ENCODE data around the gene ZDHHC12.

Gene ZDHHC12

DNA sequence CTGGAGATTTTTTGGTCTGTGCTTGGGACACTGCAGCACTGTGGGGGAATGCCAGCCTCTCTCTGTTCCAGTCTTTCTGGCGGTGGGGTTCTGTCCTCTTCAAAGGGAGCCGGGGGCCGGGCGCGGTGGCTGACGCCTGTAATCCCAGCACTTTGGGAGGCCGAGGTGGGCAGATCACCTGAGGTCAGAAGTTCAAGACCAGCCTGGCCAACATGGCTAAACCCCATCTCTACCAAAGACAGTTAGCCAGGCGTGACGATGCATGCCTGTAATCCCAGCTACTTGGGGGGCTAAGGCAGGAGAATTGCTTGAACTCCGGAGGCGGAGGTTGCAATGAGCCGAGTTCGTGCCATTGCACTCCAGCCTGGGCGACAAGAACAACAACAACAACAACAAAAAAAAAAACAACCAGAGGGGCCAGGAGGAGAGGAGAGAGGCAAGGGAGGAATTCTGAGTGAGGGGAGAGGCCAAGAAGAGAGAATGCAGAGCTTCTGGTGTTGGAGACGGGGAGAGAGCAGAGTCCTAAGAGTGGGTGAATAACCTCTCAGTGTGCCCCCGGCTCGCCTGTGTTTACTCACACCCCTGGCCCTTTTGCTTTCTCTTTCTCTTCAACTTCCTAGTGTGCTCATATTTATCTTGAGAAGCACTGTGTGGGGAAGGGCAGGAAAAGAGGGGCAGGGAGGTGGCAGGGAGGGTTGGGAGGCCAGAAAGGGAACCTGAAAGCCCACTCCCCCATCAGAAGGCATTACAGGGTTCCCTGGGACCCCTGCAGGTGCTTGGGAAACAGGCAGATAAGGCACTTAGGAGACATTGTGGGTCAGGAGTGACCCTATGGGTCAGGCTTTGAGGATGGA lies 38.1 kb downstream of the ZDHHC12 start:
- no peak for DNase-seq (ENCODE audit: low read depth)

DNA sequence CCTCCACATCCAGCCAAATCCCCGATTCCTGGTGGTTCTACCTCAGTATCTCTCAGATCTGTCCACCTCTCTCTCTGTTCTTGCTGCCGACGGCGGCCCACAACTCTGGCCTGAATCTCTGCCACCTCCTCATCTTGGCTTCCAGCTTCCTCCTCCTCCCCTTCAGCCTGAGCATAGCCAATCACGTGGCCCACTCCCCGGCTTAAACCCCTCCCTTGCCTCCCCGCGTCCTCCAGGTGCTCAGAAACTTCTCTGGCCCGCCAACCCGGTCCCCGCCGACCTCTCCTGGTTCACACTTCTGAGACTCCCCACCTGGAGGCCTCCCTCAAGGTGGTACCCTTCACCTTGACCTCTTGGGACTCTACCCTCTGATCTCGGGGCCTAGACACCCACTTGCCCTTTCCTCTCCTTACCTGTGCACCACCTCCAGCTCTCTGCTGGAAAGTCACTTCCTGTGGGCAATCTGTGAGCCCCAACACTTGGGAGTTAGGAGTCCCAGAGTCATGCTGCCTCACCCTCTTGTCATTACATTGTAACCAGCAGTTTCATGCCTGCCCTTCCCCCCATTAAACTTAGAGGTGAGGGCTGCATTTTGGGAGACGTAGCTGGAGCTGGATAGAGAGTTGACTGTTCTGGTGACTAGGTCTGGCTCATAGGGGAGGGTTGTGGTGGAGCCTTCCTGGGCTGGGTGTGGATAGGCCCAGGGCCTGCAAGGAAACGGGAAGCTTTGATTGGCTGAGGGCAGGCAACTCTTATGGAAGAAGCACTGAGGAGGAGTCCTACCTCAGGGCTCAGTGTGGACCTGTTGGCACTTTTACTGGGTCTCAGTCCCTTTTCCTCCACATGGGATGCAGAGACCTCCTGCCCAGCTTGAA lies 39.4 kb downstream of the ZDHHC12 start:
- no peak for DNase-seq (ENCODE audit: low read depth)

DNA sequence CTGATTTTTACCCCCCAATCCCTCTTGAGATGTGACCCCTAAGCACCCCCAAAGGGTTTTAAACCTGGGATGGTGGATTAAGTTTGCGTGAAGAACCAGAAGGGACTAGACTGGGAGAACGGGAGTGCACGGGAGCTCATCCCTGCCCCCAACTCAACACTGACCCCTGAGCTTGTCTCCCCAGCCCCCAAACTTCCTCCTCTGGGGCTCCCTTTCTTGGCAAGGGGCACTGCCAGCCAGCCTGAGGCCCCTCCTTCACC lies 39.9 kb downstream of the ZDHHC12 start:
- DNase-seq (ENCODE audit: low read depth), result no peak

DNA sequence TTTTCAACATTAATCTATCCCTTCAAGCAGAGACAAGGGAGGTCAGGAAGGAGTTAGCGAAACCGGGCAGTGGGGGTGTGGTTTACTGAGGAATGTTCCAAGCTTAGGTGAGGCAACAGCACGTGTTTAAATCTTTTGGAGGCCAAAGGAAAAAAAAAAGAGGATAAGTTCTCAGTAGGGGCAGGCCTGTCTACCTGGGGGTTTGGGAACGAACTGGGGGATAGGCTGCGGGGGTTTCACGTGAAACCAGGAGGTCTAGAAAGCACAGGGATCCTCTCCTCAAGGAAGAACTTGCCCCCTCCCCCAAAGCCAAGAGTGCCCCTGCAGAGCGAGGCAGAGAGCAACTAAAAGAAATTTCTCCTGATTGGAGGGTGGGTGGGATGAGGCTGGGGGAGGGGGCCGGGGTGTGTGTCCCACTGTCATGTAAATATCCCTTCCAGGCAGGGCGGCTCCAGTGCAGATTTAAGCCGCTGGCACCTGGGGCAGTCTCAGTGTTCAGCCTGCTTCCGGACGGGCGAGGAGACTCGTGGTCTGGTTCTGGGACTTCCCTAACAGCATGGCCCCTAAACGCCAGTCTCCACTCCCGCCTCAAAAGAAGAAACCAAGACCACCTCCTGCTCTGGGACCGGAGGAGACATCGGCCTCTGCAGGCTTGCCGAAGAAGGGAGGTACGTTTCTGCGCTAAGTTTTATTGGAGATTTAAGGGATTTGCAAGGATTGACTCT lies 40.4 kb downstream of the ZDHHC12 start:
- no peak for DNase-seq (ENCODE audit: low read depth)

DNA sequence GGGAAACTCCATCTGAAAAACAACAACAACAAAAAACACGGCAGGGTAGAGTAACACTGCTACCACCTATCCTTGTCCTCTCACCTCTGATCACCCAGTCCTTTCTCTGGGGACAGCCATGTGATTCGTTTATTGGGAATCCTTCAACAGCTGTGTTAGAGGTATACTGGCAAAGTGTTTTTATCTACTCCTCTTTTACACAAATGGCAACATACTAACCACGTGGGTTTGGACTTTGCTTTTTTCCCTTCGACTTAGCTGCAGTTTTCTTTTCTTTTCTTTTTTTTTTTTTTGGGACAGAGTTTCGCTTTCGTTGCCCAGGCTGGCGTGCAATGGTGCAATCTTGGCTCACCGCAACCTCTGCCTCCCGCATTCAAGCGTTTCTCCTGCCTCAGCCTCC lies 46.1 kb downstream of the ZDHHC12 start:
- DNase-seq (ENCODE audit: low read depth), result no peak

DNA sequence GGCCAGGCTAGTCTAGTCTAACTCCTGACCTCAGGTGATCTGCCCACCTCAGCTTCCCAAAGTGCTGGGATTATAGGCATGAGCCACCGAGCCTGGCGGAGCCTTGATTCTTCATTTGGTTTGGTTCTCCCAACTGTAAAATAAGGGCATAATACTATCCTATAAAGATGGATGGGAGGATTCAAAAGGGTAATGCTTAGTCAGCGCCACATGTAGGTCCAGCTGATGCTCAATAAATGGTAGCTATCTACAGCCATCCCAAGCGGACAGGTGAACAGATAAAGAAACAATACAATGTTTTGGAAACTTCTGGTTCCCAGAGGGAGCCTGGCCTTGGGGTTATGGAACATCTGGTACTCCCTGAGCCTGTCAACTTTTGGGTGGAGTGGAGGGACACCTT lies 48.5 kb downstream of the ZDHHC12 start:
- DNase-seq (ENCODE audit: low read depth), result no peak
